ENCODE measurements around the gene PLA2G3. TPM values are rescaled to one million over a fixed set of nuclear protein-coding genes. Genes with fewer than 3 reads are reported as not detected.
"Not testable (repeated sequence)": the region's sequence is repeated elsewhere in the genome, so short reads cannot be mapped to it uniquely, and the experiment has no call there.

PLA2G3 gene
- polyA plus RNA-seq, 1 donor = not detected

DNA sequence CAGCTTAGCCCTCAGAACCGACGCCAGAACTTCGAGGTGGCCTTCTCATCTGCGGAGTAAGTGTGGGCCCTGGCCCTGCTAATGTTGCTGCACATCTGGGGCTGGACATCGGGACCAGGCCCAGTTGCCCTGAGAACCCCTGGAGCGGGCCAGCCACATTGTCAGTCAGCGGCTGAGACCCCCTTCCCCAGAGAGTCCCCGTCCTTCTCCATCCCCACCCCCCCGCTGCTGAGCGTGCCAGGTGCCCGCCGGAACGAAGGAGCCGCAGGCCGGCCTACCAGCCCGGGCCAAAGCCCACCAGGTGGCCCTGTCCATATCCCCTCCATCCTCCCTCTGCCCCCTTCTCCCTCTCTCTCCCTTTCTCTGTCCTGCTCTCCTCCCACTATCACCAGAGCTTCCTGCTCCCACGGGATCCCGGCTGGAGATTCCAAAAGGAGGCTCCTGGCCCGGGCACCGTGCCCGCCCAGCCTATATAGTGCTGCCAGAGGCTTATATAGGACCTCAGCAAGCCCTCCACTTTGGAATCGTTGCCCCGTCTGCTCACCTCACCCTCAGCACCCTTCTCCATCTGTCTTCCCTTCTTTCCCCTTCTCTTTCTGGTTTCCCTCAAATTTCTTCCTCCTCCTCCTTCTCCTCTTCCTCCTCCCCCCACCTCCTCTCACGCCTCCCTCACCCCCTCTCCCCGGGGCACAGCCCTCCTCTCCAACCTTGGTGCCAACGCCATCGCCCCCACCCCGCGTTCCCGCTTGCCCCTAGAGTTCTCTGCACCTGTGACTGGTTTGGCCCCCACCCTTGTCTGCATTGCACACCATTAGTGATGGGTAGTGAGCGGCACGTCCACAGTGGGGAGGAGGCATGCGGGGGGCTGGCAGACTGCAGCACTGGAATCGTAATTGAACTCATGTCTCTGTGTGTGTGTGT is 40.2 kb downstream of the PLA2G3 start:
- no peak for DNase-seq

GRCh38 chr22:31099386-31099785 is 40.9 kb downstream of the PLA2G3 start:
- DNase-seq = no peak

DNA sequence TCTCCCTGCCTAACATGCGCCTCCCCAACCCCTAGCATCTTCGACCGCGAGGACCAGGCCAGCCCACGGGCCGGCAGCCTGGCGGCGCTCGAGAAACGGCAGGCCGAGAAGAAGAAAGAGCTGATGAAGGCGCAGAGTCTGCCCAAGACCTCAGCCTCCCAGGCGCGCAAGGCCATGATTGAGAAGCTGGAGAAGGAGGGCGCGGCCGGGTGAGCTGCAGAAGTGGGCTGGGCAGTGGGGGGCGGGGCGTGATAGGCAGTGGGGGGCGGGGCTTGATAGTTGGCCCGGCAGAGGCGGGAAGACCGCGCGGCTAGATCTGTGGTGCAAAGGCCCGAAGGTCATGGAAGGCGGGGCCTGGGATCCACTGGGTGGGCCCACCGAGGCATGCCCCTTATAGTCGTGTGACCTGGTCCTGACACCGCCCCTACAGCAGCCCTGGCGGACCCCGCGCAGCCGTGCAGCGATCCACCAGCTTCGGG is 41.6 kb downstream of the PLA2G3 start:
- DNase-seq = no peak

GRCh38 chr22:31097941-31098631 is 42.2 kb downstream of the PLA2G3 start:
- no peak for DNase-seq

GRCh38 chr22:31097539-31097938 is 42.8 kb downstream of the PLA2G3 start:
- not testable (repeated sequence) for DNase-seq

DNA sequence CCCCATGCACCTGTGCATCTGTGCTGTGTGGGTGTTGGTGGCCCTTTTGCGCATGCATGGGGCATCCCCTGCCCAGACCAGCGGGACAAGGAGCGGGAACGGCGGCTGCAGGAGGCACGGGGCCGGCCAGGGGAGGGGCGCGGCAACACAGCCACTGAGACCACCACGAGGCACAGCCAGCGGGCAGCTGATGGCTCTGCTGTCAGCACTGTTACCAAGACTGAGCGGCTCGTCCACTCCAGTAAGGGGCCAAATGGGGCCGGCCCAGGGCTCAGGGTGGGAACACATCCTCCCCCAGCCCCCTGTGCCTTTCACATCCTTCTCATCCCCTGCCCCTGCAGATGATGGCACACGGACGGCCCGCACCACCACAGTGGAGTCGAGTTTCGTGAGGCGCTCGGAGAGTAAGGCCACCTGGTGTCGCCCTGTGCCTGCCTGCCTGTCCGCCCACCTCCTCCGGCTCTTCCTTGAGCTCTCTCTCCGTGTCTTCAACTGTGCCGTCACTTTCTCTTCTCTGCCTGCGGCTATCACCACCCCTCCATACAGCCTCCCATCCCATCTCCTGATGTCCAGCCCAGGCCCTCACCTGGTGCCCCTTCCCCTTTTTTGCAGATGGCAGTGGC is 43.5 kb downstream of the PLA2G3 start:
- DNase-seq = no peak

DNA sequence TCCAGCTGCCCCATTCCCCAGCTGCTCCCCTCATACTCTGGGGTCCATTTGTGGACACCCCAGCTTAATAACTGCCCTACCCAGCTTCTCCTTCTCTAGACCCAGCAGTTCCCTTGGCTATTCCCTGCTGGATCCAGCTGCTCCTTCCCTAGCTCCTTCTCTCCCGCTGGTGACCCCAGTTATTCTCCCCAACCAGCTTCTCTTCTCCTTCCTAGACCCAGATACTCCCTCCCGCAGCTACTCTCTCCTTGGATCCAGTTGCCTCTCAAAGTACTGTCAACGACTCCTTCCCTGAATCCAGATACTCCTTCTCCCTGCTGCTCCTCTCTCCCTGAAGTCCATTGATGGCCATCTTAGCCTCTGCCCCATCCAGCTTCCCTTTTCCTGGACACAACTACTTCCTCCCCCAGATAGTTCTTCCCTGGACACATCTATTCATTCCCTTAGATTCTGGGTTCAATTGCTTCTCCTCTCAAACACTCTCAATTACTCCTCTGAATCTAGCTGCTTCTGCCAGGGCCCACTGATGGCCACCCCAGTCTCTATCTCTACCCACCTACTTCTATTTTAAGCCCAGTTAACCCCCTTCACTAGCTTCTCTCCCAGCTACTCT is 44.6 kb downstream of the PLA2G3 start:
- DNase-seq = no peak

DNA sequence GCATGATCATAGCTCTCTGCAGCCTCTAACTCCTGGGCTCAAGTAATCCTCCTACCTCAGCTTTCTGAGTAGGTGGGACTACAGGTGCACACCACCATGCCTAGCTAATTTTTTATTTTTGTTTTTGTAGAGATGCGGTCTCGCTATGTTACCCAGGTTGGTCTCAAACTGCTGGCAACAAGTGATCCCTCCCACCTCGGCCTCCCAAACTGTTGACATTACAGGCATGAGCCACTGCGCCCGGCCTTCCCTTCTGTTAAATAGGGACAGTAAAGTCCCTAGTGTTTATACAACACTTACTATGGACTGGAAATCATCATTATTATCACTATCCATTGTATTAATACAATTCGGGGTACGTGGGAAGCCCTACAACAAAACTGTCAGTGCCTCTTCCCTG is 45.6 kb downstream of the PLA2G3 start:
- no peak for DNase-seq

DNA sequence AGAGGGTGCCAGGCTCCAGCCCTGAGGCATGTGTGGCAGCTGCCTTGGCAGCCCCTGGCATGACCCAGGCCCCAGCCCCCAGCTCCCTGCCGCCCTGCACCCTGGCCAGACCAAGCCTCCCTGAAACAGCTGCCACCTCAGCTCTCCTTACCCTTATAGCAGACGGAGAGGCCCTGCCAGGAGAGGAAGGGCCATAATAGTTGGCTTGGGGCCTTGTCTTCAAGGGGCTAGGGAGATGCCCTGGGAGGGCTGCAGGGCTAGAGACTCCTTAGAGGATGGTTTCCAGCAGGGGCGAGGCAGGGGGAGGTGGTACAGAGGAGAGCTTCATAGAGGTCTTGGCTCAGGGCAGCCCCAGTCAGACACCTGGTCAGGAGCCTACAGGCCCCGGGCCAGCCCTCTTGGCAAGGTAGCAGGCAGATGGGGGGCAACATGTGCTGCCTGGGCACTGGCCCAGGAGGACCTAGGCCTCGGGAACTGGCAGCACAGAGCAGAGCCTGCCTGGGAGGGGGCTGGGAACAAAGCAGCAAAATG is 46.2 kb downstream of the PLA2G3 start:
- DNase-seq = no peak

GRCh38 chr22:31093086-31093850 is 47.0 kb downstream of the PLA2G3 start:
- DNase-seq = no peak

DNA sequence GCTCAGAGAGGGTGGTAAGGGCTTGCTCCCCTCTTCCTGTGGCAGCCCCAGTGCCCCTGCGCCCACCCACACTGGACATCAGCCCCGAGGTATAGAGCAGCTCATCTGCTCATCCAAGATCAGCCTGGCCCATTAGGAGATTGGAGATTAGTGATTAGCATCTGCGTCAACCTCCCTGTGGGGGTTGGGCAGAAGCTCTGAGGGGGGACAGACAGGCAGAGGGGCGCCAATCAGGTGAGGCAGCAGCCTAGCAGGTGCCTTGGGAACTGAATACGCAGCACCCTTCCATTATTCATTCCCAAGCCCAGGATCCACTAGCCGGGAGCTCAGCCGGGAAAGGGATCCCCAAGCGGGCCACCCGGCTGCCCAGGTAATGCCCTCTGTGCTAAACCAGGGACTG is 48.1 kb downstream of the PLA2G3 start:
- no peak for DNase-seq

- DNase-seq = no peak
These were observed 49.0 kb downstream of the PLA2G3 start for GRCh38 chr22:31091106-31091975.

GRCh38 chr22:31090217-31091085 is 49.9 kb downstream of the PLA2G3 start:
- no peak for DNase-seq

- no peak for DNase-seq
These were observed 50.9 kb downstream of the PLA2G3 start for GRCh38 chr22:31089160-31090100.

- DNase-seq = no peak
These were observed 51.9 kb downstream of the PLA2G3 start for GRCh38 chr22:31088233-31088986.

GRCh38 chr22:31087744-31088215 is 52.5 kb downstream of the PLA2G3 start:
- no peak for DNase-seq

DNA sequence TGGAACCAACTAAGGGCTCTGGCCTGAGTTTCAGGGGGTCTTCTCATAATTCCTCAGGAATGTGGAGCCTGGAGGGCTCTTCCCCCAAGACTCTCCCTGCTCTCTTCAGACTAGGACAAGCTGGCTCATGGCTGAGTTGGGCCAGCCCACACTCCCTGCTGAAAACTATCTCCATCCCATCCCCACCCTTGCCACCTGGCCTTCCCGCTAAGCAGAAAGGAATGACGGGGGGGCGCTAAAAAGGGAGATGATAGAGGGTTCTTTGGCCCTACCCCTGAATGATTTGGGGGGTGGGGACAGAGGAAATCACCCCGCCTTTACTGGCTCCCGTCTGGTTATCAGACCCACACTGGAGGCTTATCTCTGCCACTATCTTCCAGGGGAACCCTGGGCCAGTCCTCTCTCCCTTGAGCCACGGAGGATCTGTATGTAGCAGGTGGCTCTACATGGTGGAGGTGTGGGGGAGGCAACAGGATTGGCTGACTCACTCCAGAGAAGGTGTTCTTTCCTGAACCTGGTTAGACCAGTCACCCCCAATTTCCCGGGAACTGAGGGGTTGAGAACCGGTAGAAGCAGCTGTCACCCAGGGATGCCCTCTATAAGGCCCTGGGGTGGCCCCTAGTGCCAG is 53.5 kb downstream of the PLA2G3 start:
- no peak for DNase-seq

Data from hindlimb muscle (tissue), 1 donor.